ENCODE results near the gene SNCAIP.

The SNCAIP gene

GRCh38 chr5:122297587-122298298 lies 14.3 kb upstream of the SNCAIP start:
- TF ChIP-seq CTCF (IDR thresholded peaks at IDR 0.05; ENCODE audit: low read depth, low read length): no peak
- DNase-seq: no peak
- Histone ChIP-seq H3K36me3 (no peaks in the 10 kb centered on the region), H3K4me3 (ENCODE audit: low read depth, low read length) (no peak overlapping the region), H3K27me3 (peaks cover 8% of the 10 kb centered on the region), H3K9me3 (no peaks in the 10 kb centered on the region), H3K4me1 (no peaks in the 10 kb centered on the region)

GRCh38 chr5:122300374-122300773 lies 11.7 kb upstream of the SNCAIP start:
- peaks cover 8% of the 10 kb centered on the region for H3K27me3 ChIP-seq
- no peak for TF ChIP-seq CTCF (IDR thresholded peaks at IDR 0.05; ENCODE audit: low read depth, low read length)
- DNase-seq: no peak

GRCh38 chr5:122301016-122301415 lies 11.0 kb upstream of the SNCAIP start:
- no peaks in the 10 kb centered on the region for H3K4me1 ChIP-seq
- H3K4me3 ChIP-seq (ENCODE audit: low read depth, low read length): no peak overlapping the region
- peaks cover 8% of the 10 kb centered on the region for H3K27me3 ChIP-seq
- no peaks in the 10 kb centered on the region for H3K9me3 ChIP-seq
- TF ChIP-seq CTCF (IDR thresholded peaks at IDR 0.05; ENCODE audit: low read depth, low read length): no peak
- no peaks in the 10 kb centered on the region for H3K36me3 ChIP-seq
- no peak for DNase-seq

More at GRCh38 chr5:122300374-122300773, 11.7 kb upstream of the SNCAIP start:
- no peaks in the 10 kb centered on the region for H3K9me3 ChIP-seq
- H3K36me3 ChIP-seq: no peaks in the 10 kb centered on the region
- H3K4me3 ChIP-seq (ENCODE audit: low read depth, low read length): no peak overlapping the region
- no peaks in the 10 kb centered on the region for H3K4me1 ChIP-seq

GRCh38 chr5:122304471-122305215 lies 7.4 kb upstream of the SNCAIP start:
- H3K36me3 ChIP-seq: no peaks in the 10 kb centered on the region
- no peaks in the 10 kb centered on the region for H3K4me1 ChIP-seq
- DNase-seq: no peak
- TF ChIP-seq CTCF (IDR thresholded peaks at IDR 0.05; ENCODE audit: low read depth, low read length): no peak
- no peaks in the 10 kb centered on the region for H3K9me3 ChIP-seq
- no peak overlapping the region for H3K4me3 ChIP-seq (ENCODE audit: low read depth, low read length)
- peaks cover 16% of the 10 kb centered on the region for H3K27me3 ChIP-seq

- peaks cover 20% of the 10 kb centered on the region for H3K27me3 ChIP-seq
- H3K36me3 ChIP-seq: no peaks in the 10 kb centered on the region
- H3K4me3 ChIP-seq (ENCODE audit: low read depth, low read length): no peak overlapping the region
- DNase-seq: no peak
- H3K9me3 ChIP-seq: no peaks in the 10 kb centered on the region
- no peak for TF ChIP-seq CTCF (IDR thresholded peaks at IDR 0.05; ENCODE audit: low read depth, low read length)
- H3K4me1 ChIP-seq: no peaks in the 10 kb centered on the region
These were observed 5.6 kb upstream of the SNCAIP start for GRCh38 chr5:122306461-122306860.

GRCh38 chr5:122310889-122311288 lies 1.1 kb upstream of the SNCAIP start:
- H3K4me3 ChIP-seq (ENCODE audit: low read depth, low read length): no peak overlapping the region
- H3K36me3 ChIP-seq: no peaks in the 10 kb centered on the region
- no peaks in the 10 kb centered on the region for H3K4me1 ChIP-seq
- no peak for DNase-seq
- no peaks in the 10 kb centered on the region for H3K9me3 ChIP-seq
- peaks cover 60% of the 10 kb centered on the region for H3K27me3 ChIP-seq
- no peak for TF ChIP-seq CTCF (IDR thresholded peaks at IDR 0.05; ENCODE audit: low read depth, low read length)
